ENCODE measurements around the gene HSPB9.

The HSPB9 gene

DNA sequence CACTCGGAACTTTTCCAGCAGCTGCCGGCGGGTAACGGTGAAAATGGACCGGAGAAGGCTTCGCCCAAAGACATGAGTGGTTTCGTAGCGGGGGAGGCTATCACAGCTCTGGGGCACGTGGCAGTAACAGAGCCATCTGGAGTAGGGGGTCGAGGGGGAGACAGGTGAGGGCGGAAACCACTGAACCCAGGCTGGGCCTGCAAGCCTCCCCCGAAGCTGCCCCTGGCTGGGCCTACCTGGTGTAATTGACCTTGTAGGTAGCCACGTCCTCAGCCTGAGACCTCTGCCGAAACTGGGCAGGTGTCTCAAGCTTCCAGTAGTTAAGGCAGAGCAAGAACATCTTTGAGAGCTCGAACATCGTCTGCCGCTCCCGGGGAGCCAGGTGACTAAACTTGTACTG lies 3.3 kb upstream of the HSPB9 start:
- no peaks in the 10 kb centered on the region for H3K27me3 ChIP-seq (ENCODE audit: low read length)
- no peak overlapping the region for H2AFZ ChIP-seq (ENCODE audit: low read depth, low read length, severe bottlenecking)
- no peaks in the 10 kb centered on the region for H3K9me2 ChIP-seq (replicated peaks; ENCODE audit: insufficient read depth, low read length)
- no peak for TF ChIP-seq EZH2phosphoT487 (conservative IDR thresholded peaks at IDR 0.05; ENCODE audit: low read length)
- TF ChIP-seq, protein P1, sequence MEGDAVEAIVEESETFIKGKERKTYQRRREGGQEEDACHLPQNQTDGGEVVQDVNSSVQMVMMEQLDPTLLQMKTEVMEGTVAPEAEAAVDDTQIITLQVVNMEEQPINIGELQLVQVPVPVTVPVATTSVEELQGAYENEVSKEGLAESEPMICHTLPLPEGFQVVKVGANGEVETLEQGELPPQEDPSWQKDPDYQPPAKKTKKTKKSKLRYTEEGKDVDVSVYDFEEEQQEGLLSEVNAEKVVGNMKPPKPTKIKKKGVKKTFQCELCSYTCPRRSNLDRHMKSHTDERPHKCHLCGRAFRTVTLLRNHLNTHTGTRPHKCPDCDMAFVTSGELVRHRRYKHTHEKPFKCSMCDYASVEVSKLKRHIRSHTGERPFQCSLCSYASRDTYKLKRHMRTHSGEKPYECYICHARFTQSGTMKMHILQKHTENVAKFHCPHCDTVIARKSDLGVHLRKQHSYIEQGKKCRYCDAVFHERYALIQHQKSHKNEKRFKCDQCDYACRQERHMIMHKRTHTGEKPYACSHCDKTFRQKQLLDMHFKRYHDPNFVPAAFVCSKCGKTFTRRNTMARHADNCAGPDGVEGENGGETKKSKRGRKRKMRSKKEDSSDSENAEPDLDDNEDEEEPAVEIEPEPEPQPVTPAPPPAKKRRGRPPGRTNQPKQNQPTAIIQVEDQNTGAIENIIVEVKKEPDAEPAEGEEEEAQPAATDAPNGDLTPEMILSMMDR (IDR thresholded peaks at IDR 0.05; ENCODE audit: insufficient read depth, low read length, poor library complexity, severe bottlenecking): no peak
- H4K20me1 ChIP-seq (ENCODE audit: low read depth, low read length): no peaks in the 10 kb centered on the region
- H3K79me2 ChIP-seq (ENCODE audit: insufficient read depth, low read length): no peaks in the 10 kb centered on the region
- H3K9me3 ChIP-seq (ENCODE audit: insufficient read depth, low read length): no peaks in the 10 kb centered on the region
- no peak overlapping the region for H3K4me3 ChIP-seq (ENCODE audit: insufficient read depth, low read length, poor library complexity, severe bottlenecking)
- no peak overlapping the region for H3K9ac ChIP-seq (ENCODE audit: low read length)
- no peak overlapping the region for H3K4me2 ChIP-seq (ENCODE audit: low read depth, low read length, poor library complexity, severe bottlenecking)
- peaks cover 13% of the 10 kb centered on the region for H3F3A ChIP-seq (ENCODE audit: insufficient read depth)
- no peak overlapping the region for H3K27ac ChIP-seq (ENCODE audit: low read depth, low read length)
- H3K36me3 ChIP-seq (ENCODE audit: low read length): no peaks in the 10 kb centered on the region

DNA sequence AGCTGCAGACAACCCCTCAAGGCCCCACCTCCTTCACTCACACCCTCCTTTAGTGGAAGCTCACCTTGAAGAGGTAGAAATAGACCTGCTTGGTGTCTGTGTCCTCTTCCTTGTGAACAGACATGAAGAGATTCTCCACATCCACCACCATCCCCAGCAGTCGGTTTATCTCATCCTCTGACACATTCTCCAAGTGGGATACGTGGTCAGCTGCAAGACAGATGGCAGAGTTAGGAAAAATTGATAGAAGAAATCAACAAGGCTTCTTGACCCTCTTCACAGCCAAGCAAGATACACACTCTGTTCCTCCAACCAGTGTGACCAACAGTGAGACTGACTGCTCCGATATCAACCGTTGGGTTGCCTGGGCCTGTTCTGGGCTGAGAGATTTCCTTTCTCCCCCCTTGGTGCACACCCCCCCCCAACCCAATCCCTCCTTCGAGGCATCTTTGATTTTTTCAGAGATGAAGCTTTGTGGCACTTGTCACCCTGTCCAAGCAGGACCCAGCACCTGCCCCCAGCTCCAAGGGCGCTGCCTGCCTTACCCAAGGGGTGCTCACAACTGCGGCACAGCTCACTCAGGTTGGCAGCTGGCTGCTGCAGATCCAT lies 2.3 kb upstream of the HSPB9 start:
- Histone ChIP-seq H3K4me3 (ENCODE audit: insufficient read depth, low read length, poor library complexity, severe bottlenecking) (peak overlapping the region; percentile 74), H3K27ac (ENCODE audit: low read depth, low read length) (peak overlapping the region; percentile 11; the same call in 1 of the 2 replicates), H3K9me3 (ENCODE audit: insufficient read depth, low read length) (no peaks in the 10 kb centered on the region), H3K36me3 (ENCODE audit: low read length) (no peaks in the 10 kb centered on the region), H3K79me2 (ENCODE audit: insufficient read depth, low read length) (no peaks in the 10 kb centered on the region), H3K9ac (ENCODE audit: low read length) (peak overlapping the region; percentile 81), H3F3A (ENCODE audit: insufficient read depth) (peaks cover 14% of the 10 kb centered on the region), H3K9me2 (replicated peaks; ENCODE audit: insufficient read depth, low read length) (no peaks in the 10 kb centered on the region), H4K20me1 (ENCODE audit: low read depth, low read length) (no peaks in the 10 kb centered on the region), H3K4me2 (ENCODE audit: low read depth, low read length, poor library complexity, severe bottlenecking) (peak overlapping the region; percentile 75), H2AFZ (ENCODE audit: low read depth, low read length, severe bottlenecking) (peak overlapping the region; percentile 70), H3K27me3 (ENCODE audit: low read length) (no peaks in the 10 kb centered on the region)
- no peak for TF ChIP-seq EZH2phosphoT487 (conservative IDR thresholded peaks at IDR 0.05; ENCODE audit: low read length)
- TF ChIP-seq, protein P1 (IDR thresholded peaks at IDR 0.05; ENCODE audit: insufficient read depth, low read length, poor library complexity, severe bottlenecking): no peak

DNA sequence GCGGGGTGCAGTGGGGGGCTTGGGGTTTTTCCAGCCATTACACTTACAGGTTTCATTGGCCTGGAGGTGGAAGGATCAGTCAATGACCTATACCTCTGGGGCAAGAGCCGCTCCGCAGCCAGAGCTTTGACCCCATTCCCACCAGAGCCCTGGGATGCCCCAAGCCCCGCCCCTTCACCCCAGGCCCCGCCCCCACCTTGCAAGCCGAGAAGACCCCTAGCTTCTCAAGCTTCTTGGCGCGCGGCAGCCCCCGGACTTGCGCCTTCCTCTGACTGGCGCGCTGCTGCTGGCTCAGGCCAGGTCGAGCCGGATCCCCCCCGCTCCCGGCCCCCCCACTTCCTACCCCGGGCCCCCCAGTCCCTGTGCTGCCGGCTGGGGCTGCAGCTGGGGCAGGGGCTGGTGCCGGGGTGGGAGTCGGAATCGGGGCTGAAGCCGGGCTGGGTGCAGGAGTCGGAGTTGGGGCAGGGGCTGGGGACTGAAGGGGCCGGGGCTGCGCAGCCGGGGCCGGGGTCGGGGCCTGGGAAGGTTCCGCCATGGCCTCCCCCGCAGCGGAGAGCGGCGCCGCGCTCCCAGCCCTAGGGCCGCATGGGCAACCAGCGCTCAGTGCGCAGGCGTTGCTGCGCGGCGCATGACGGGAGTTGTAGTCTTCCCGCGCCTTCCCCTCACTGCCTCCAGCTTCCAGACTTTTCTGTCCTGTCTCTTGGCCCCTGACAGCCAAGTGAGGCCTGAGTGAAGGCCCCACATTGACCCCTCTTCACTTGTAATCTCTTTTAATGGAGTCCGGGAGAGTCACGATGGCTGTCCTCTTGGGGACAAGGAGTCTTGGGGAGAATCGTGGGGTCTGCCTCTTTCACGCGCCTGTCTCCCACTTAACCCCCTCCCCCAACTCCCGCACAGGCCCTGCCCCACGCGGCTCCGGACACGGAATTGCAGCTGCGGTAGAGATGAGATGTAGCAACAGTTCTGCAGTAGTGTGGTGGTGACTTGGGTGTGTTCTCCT lies 1.5 kb upstream of the HSPB9 start, which contains the start of gene KAT2A:
Gene KAT2A (minus strand): TSS at position 598 of the 1,000 bp plus-strand sequence. CDS start 63 bp downstream, at position 535.
- Histone ChIP-seq H3K27me3 (ENCODE audit: low read length) (no peaks in the 10 kb centered on the region), H3K9me2 (replicated peaks; ENCODE audit: insufficient read depth, low read length) (no peaks in the 10 kb centered on the region), H3K9ac (ENCODE audit: low read length) (peak within 1 kb of the TSS; percentile 81), H4K20me1 (ENCODE audit: low read depth, low read length) (no peaks in the 10 kb centered on the region), H3K27ac (ENCODE audit: low read depth, low read length) (peak within 1 kb of the TSS; percentile 53), H3K36me3 (ENCODE audit: low read length) (0 out of 2 replicates have a peak, but pooled peaks cover 3% of the 10 kb centered on the region), H3K4me2 (ENCODE audit: low read depth, low read length, poor library complexity, severe bottlenecking) (peak within 1 kb of the TSS; percentile 75), H3F3A (ENCODE audit: insufficient read depth) (peaks cover 8% of the 10 kb centered on the region), H3K79me2 (ENCODE audit: insufficient read depth, low read length) (no peaks in the 10 kb centered on the region), H2AFZ (ENCODE audit: low read depth, low read length, severe bottlenecking) (peak within 1 kb of the TSS; percentile 70), H3K4me3 (ENCODE audit: insufficient read depth, low read length, poor library complexity, severe bottlenecking) (peak within 1 kb of the TSS; percentile 74), H3K9me3 (ENCODE audit: insufficient read depth, low read length) (no peaks in the 10 kb centered on the region)
- TF ChIP-seq EZH2phosphoT487 (conservative IDR thresholded peaks at IDR 0.05; ENCODE audit: low read length): no peak
- TF ChIP-seq, protein P1 (IDR thresholded peaks at IDR 0.05; ENCODE audit: insufficient read depth, low read length, poor library complexity, severe bottlenecking): no peak

Measured in SU-DHL-6 (cell line).